ENCODE results near the gene RPEL1. TPM values are rescaled to one million over a fixed set of nuclear protein-coding genes. Genes with fewer than 3 reads are reported as not detected.

The RPEL1 gene
- 0.37 TPM in 1 of 2 replicates, not detected in the other for total RNA-seq

DNA sequence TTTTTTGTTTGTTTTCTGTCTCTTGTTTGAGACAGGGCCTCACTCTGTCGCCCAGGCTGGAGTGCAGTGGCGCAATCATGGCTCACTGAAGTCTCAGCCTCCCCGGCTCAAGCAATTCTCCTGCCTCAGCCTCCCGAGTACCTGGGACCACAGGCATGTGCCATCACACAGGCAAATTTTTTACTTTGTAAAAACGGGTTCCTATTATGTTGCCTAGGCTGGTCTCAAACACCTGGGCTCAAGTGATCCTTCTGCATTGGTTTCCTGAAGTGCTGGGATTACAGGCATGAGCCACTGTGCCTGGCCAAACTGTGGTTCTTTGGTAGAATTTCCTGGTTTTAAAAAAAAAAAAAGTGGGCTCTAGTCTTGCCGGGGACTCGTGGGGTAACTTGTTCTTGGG lies at the start of gene RPEL1:
TSS of gene RPEL1 (plus strand) at position 301 of the 400 bp plus-strand sequence. CDS start 110 bp downstream, outside the sequence.

DNA sequence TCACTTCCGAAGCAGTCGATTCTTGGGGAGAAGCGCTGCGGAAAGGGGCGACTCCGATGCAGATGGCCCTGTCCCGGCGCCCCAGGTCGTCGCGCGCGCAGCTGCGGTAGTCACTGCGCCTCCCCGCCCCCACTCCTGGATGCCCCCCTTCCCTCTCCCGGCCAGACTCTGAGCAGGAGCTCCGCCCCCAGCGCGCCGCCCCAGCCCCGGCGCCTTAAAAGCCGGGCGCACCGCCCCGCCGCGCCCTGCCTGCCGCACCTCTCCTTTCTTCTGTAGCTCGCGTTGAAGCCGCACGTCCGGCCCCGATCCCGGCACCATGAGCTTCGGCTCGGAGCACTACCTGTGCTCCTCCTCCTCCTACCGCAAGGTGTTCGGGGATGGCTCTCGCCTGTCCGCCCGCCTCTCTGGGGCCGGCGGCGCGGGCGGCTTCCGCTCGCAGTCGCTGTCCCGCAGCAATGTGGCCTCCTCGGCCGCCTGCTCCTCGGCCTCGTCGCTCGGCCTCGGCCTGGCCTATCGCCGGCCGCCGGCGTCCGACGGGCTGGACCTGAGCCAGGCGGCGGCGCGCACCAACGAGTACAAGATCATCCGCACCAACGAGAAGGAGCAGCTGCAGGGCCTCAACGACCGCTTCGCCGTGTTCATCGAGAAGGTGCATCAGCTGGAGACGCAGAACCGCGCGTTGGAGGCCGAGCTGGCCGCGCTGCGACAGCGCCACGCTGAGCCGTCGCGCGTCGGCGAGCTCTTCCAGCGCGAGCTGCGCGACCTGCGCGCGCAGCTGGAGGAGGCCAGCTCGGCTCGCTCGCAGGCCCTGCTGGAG lies 31.4 kb downstream of the RPEL1 start, which contains the start of gene INA:
TSS of gene INA (plus strand) at position 243 of the 817 bp plus-strand sequence. CDS start at position 317, 74 bp downstream.

Other genes starting within 250 kb of the RPEL1 start
- 23.5 and 26.8 TPM in 2 replicates for gene NT5C2, start 52.6 kb upstream of the RPEL1 start, total RNA-seq
- 0.37 and 1.2 TPM in 2 replicates for gene INA, start 31.3 kb downstream of the RPEL1 start, total RNA-seq
- gene PCGF6, start 105.3 kb downstream of the RPEL1 start, total RNA-seq = 10.7 and 14.9 TPM in 2 replicates
- 4.4 and 7.0 TPM in 2 replicates for gene TAF5, start 122.1 kb downstream of the RPEL1 start, total RNA-seq
- 153 and 188 TPM in 2 replicates for gene ATP5MK, start 150.6 kb downstream of the RPEL1 start, total RNA-seq
- gene PDCD11, start 150.7 kb downstream of the RPEL1 start, total RNA-seq = 36.0 and 58.5 TPM in 2 replicates
- gene CALHM2, start 206.5 kb downstream of the RPEL1 start, total RNA-seq = 59.4 and 63.9 TPM in 2 replicates
- gene CALHM1, start 213.0 kb downstream of the RPEL1 start, total RNA-seq = not detected in 2 replicates
- 0.39 and 1.1 TPM in 2 replicates for gene CALHM3, start 233.4 kb downstream of the RPEL1 start, total RNA-seq
- gene NEURL1, start 247.8 kb downstream of the RPEL1 start, total RNA-seq = 0.37 and 0.39 TPM in 2 replicates